HEK293 (cell line): ENCODE results near the gene CPHXL.

Experiments used
- CTCF ChIA-PET: fragments of 350-600 bp; formaldehyde crosslinking; extraction: SDS; loops from one replicate; lab custom pipeline; 2021; ENCODE audit warnings: antibody characterized with exemption; lab: Yijun Ruan, JAX
- POLR2A ChIA-PET: fragments of 300-600 bp; formaldehyde crosslinking; extraction: SDS; loops from one replicate; lab custom pipeline; 2020; ENCODE audit warnings: antibody characterized with exemption, inconsistent platforms; lab: Yijun Ruan, JAX
- H3K27ac ChIP-seq: fragments of 200-500 bp; sonication (Bioruptor generic); 2 replicates; pipeline ENCODE4 v1.5.1; 2014; ENCODE audit warnings: low read depth, low read length, control low read depth, inconsistent platforms; ENCODE audit errors: extremely low read depth
- H3K36me3 ChIP-seq, 2 experiments: fragments of 200-500 bp in 1 of 2; sonication (Bioruptor generic) in 1 of 2; 1 replicate in 1 of 2; 2 replicates in 1 of 2; pipeline ENCODE4 v1.5.1; 2014 to 2017; ENCODE audit warnings: inconsistent platforms in 2 of 2, low read length in 2 of 2; ENCODE audit not compliant: control insufficient read depth in 2 of 2, insufficient read depth in 1 of 2
- H3K4me1 ChIP-seq: fragments of 200-500 bp; sonication (Bioruptor generic); 2 replicates; pipeline ENCODE4 v1.5.1; 2014; ENCODE audit warnings: mild to moderate bottlenecking, low read length, inconsistent platforms; ENCODE audit not compliant: control insufficient read depth, insufficient read depth
- H3K4me3 ChIP-seq: 2 replicates; pipeline ENCODE4 v1.5.1; 2011; ENCODE audit warnings: low read depth, mild to moderate bottlenecking, control low read depth, low read length, moderate library complexity
- H3K9me3 ChIP-seq: fragments of 200-500 bp; sonication (Bioruptor generic); 2 replicates; pipeline ENCODE4 v1.5.1; 2014; ENCODE audit warnings: low read depth, low read length, inconsistent platforms; ENCODE audit not compliant: control insufficient read depth, insufficient read depth
- BCL11A ChIP-seq: fragments of 450-650 bp; formaldehyde crosslinking; IDR thresholded peaks from 2 replicates; pipeline ENCODE4 v1.5.1; 2016; ENCODE audit warnings: low read depth, missing biosample characterization, missing genetic modification characterization
- EGR2 ChIP-seq: fragments of 450-650 bp; formaldehyde crosslinking; IDR thresholded peaks from 2 replicates; pipeline ENCODE4 v1.5.1; 2016; ENCODE audit warnings: low read depth, missing biosample characterization, missing genetic modification characterization
- GLI2 ChIP-seq: fragments of 450-650 bp; formaldehyde crosslinking; IDR thresholded peaks from 2 replicates; pipeline ENCODE4; 2017; ENCODE audit warnings: missing biosample characterization, missing genetic modification characterization, low read depth, borderline replicate concordance
- GLI4 ChIP-seq: fragments of 450-650 bp; formaldehyde crosslinking; IDR thresholded peaks from 2 replicates; pipeline ENCODE4 v1.5.1; 2016; ENCODE audit warnings: missing biosample characterization, missing genetic modification characterization
- KLF1 ChIP-seq: fragments of 450-650 bp; formaldehyde crosslinking; IDR thresholded peaks from 2 replicates; pipeline ENCODE4 v1.5.1; 2016; ENCODE audit warnings: missing biosample characterization, missing genetic modification characterization
- REST ChIP-seq: fragments of 450-650 bp; formaldehyde crosslinking; IDR thresholded peaks from 2 replicates; pipeline ENCODE4 v1.5.1; 2016; ENCODE audit warnings: missing biosample characterization, missing genetic modification characterization
- SCRT1 ChIP-seq: fragments of 450-650 bp; formaldehyde crosslinking; IDR thresholded peaks from 2 replicates; pipeline ENCODE4 v1.5.1; 2016; ENCODE audit warnings: missing biosample characterization, missing genetic modification characterization, borderline replicate concordance
- SP2 ChIP-seq: fragments of 450-650 bp; formaldehyde crosslinking; IDR thresholded peaks from 2 replicates; pipeline ENCODE4 v1.5.1; 2016; ENCODE audit warnings: missing biosample characterization, missing genetic modification characterization
- TCF7L2 ChIP-seq: IDR thresholded peaks from 2 replicates; pipeline ENCODE4 v1.6.1; 2011; ENCODE audit warnings: low read depth, mild to moderate bottlenecking, inconsistent platforms, low read length, moderate library complexity, borderline replicate concordance
- ZBTB1 ChIP-seq: fragments of 450-650 bp; formaldehyde crosslinking; IDR thresholded peaks from 2 replicates; pipeline ENCODE4 v1.5.1; 2016; ENCODE audit warnings: missing biosample characterization, missing genetic modification characterization
- ZBTB17 ChIP-seq: fragments of 450-650 bp; formaldehyde crosslinking; IDR thresholded peaks from 2 replicates; pipeline ENCODE4 v1.5.1; 2016; ENCODE audit warnings: missing biosample characterization, missing genetic modification characterization
- ZFP69B ChIP-seq: fragments of 450-650 bp; formaldehyde crosslinking; IDR thresholded peaks from 2 replicates; pipeline ENCODE4 v1.5.1; 2016; ENCODE audit warnings: missing biosample characterization, missing genetic modification characterization
- ZNF121 ChIP-seq: fragments of 450-650 bp; formaldehyde crosslinking; IDR thresholded peaks from 2 replicates; pipeline ENCODE4 v1.5.1; 2016; ENCODE audit warnings: missing biosample characterization, missing genetic modification characterization
- ZNF19 ChIP-seq: fragments of 450-650 bp; formaldehyde crosslinking; IDR thresholded peaks from 2 replicates; pipeline ENCODE4; 2016; ENCODE audit warnings: missing biosample characterization, missing genetic modification characterization, low read depth
- ZNF202 ChIP-seq: fragments of 450-650 bp; formaldehyde crosslinking; IDR thresholded peaks from 2 replicates; pipeline ENCODE4 v1.5.1; 2016; ENCODE audit warnings: missing biosample characterization, missing genetic modification characterization, borderline replicate concordance
- ZNF23 ChIP-seq: fragments of 450-650 bp; formaldehyde crosslinking; IDR thresholded peaks from 2 replicates; pipeline ENCODE4 v1.5.1; 2016; ENCODE audit warnings: missing biosample characterization, missing genetic modification characterization, borderline replicate concordance
- ZNF248 ChIP-seq: fragments of 450-650 bp; formaldehyde crosslinking; IDR thresholded peaks from 2 replicates; pipeline ENCODE4 v1.5.1; 2017; ENCODE audit warnings: missing biosample characterization, missing genetic modification characterization
- ZNF280D ChIP-seq: fragments of 450-650 bp; formaldehyde crosslinking; IDR thresholded peaks from 2 replicates; pipeline ENCODE4 v1.5.1; 2016; ENCODE audit warnings: missing biosample characterization, missing genetic modification characterization
- ZNF292 ChIP-seq: fragments of 450-650 bp; formaldehyde crosslinking; IDR thresholded peaks from 2 replicates; pipeline ENCODE4 v1.5.1; 2016; ENCODE audit warnings: low read depth, missing biosample characterization, missing genetic modification characterization, borderline replicate concordance
- ZNF335 ChIP-seq: fragments of 450-650 bp; formaldehyde crosslinking; conservative IDR thresholded peaks from 2 replicates; pipeline ENCODE4 v1.5.1; 2016; ENCODE audit warnings: missing biosample characterization, missing genetic modification characterization
- ZNF341 ChIP-seq: fragments of 450-650 bp; formaldehyde crosslinking; IDR thresholded peaks from 2 replicates; pipeline ENCODE4; 2016; ENCODE audit warnings: low read depth, missing biosample characterization, missing genetic modification characterization
- ZNF426 ChIP-seq: fragments of 450-650 bp; formaldehyde crosslinking; IDR thresholded peaks from 2 replicates; pipeline ENCODE4 v1.5.1; 2017; ENCODE audit warnings: missing biosample characterization, missing genetic modification characterization, mild to moderate bottlenecking, inconsistent platforms, moderate library complexity
- ZNF510 ChIP-seq: fragments of 450-650 bp; formaldehyde crosslinking; IDR thresholded peaks from 2 replicates; pipeline ENCODE4 v1.5.1; 2018; ENCODE audit warnings: mild to moderate bottlenecking, missing genetic modification characterization, missing biosample characterization; ENCODE audit not compliant: insufficient replicate concordance
- ZNF629 ChIP-seq: fragments of 450-650 bp; formaldehyde crosslinking; IDR thresholded peaks from 2 replicates; pipeline ENCODE4 v1.5.1; 2017; ENCODE audit warnings: missing biosample characterization, missing genetic modification characterization
- ZNF658 ChIP-seq: fragments of 450-650 bp; formaldehyde crosslinking; IDR thresholded peaks from 2 replicates; pipeline ENCODE4; 2016; ENCODE audit warnings: missing biosample characterization, missing genetic modification characterization
- ZNF677 ChIP-seq: fragments of 450-650 bp; IDR thresholded peaks from 2 replicates; pipeline ENCODE4 v1.5.0; 2018; ENCODE audit warnings: missing biosample characterization, mild to moderate bottlenecking, missing genetic modification characterization, moderate library complexity
- ZNF76 ChIP-seq: fragments of 450-650 bp; formaldehyde crosslinking; IDR thresholded peaks from 2 replicates; pipeline ENCODE4; 2016; ENCODE audit warnings: low read depth, missing biosample characterization, missing genetic modification characterization, borderline replicate concordance
- TF ChIP-seq, protein P1 (sequence below): fragments of 450-650 bp; formaldehyde crosslinking; IDR thresholded peaks from 2 replicates; pipeline ENCODE4 v1.5.1; 2016; ENCODE audit warnings: missing biosample characterization, missing genetic modification characterization
- TF ChIP-seq, protein P2 (sequence below): fragments of 450-650 bp; formaldehyde crosslinking; IDR thresholded peaks from 2 replicates; pipeline ENCODE4 v1.5.1; 2016; ENCODE audit warnings: missing biosample characterization, missing genetic modification characterization

Gene CPHXL

DNA sequence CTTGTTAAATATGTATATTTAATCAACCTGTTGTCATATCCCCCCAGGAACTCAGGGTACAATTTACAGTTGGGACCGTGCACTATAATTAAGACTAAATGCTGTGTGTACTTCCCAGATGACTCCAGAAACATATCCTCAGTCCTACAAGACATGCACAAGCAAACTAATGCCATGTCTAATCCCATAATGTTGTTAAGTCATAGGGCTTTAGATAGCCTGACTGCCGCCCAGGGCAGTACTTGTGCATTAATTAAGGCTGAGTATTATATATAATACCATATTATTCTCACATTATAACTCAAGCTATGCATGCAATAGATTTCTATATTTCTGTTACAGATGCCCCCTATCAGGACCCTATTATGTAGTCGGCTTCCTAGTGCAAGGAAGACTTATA lies 20.1 kb upstream of the CPHXL start:
- H3K27ac ChIP-seq = no peak overlapping the region
- POLR2A ChIA-PET = no interaction called here

GRCh38 chr16:75745823-75746222 lies 19.5 kb upstream of the CPHXL start:
- POLR2A ChIA-PET = no interaction called here
- no peaks in the 10 kb centered on the region for H3K36me3 ChIP-seq
- H3K4me1 ChIP-seq = 0 out of 2 replicates have a peak, but pooled peaks cover 2% of the 10 kb centered on the region
- no peaks in the 10 kb centered on the region; the same call in 1 of the 2 replicates for H3K9me3 ChIP-seq
- H3K27ac ChIP-seq = no peak overlapping the region
- H3K4me3 ChIP-seq = no peak overlapping the region
- CTCF ChIA-PET = interaction anchor here (0.6 kb wide), 1 partner anchor 340 kb away, joined by 3 read pairs; no protein-coding TSS in a partner anchor
- TF ChIP-seq GLI4 (no peak), KLF1 (tag by site-specific recombination) (no peak), ZNF19 (tag by site-specific recombination) (no peak), ZNF292 (tag by site-specific recombination) (no peak), SCRT1 (no peak), ZNF335 (tag by site-specific recombination) (no peak), ZNF341 (no peak), ZNF280D (tag by site-specific recombination) (no peak), BCL11A (tag by site-specific recombination) (no peak), ZNF76 (tag by site-specific recombination) (no peak), ZBTB1 (no peak), ZNF23 (tag by site-specific recombination) (no peak)

More for the DNA sequence above, 20.1 kb upstream of the CPHXL start:
- Histone ChIP-seq H3K36me3 (no peaks in the 10 kb centered on the region), H3K9me3 (no peaks in the 10 kb centered on the region; the same call in 1 of the 2 replicates), H3K4me3 (no peak overlapping the region), H3K4me1 (0 out of 2 replicates have a peak, but pooled peaks cover 2% of the 10 kb centered on the region)
- TF ChIP-seq SCRT1 (no peak), GLI2 (tag by site-specific recombination) (no peak), ZNF658 (tag by site-specific recombination) (no peak), SP2 (tag by site-specific recombination) (no peak), ZNF248 (tag by site-specific recombination) (no peak), REST (tag by site-specific recombination) (no peak), ZNF121 (tag by site-specific recombination) (no peak), EGR2 (tag by site-specific recombination) (no peak), ZFP69B (tag by site-specific recombination) (no peak), ZBTB17 (tag by site-specific recombination) (no peak), KLF1 (tag by site-specific recombination) (no peak), ZNF202 (tag by site-specific recombination) (no peak), ZNF629 (tag by site-specific recombination) (no peak), ZNF677 (no peak), ZNF426 (tag by site-specific recombination) (no peak), TCF7L2 (no peak), ZNF510 (tag by site-specific recombination) (no peak)
- TF ChIP-seq, protein P1, sequence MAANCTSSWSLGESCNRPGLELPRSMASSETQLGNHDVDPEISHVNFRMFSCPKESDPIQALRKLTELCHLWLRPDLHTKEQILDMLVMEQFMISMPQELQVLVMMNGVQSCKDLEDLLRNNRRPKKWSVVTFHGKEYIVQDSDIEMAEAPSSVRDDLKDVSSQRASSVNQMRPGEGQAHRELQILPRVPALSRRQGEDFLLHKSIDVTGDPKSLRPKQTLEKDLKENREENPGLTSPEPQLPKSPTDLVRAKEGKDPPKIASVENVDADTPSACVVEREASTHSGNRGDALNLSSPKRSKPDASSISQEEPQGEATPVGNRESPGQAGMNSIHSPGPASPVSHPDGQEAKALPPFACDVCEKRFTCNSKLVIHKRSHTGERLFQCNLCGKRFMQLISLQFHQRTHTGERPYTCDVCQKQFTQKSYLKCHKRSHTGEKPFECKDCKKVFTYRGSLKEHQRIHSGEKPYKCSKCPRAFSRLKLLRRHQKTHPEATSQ (tag by site-specific recombination) = no peak
- TF ChIP-seq, protein P2, sequence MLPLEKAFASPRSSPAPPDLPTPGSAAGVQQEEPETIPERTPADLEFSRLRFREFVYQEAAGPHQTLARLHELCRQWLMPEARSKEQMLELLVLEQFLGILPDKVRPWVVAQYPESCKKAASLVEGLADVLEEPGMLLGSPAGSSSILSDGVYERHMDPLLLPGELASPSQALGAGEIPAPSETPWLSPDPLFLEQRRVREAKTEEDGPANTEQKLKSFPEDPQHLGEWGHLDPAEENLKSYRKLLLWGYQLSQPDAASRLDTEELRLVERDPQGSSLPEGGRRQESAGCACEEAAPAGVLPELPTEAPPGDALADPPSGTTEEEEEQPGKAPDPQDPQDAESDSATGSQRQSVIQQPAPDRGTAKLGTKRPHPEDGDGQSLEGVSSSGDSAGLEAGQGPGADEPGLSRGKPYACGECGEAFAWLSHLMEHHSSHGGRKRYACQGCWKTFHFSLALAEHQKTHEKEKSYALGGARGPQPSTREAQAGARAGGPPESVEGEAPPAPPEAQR (tag by site-specific recombination) = no peak
- CTCF ChIA-PET = interaction anchor here (0.6 to 0.8 kb wide), 2 partner anchors 103 to 340 kb away, joined by 3 read pairs; no protein-coding TSS in a partner anchor
